Measurements from ENCODE around the gene TMED1. TPM values are rescaled to one million over a fixed set of nuclear protein-coding genes. Genes with fewer than 3 reads are reported as not detected.
A peak's percentile ranks its signal among the peaks of the same experiment; 100 is the strongest.

The TMED1 gene
- total RNA-seq, 1 donor from 2014 or later, result 27.0 TPM

GRCh38 chr19:10854350-10855089, 18.5 kb upstream of the TMED1 start:
- Histone ChIP-seq H3K4me1 (no peaks in the 10 kb centered on the region), H3K36me3 (no peaks in the 10 kb centered on the region), H3F3A (ENCODE audit: low read depth) (no peaks in the 10 kb centered on the region), H3K9me3 (ENCODE audit: low read depth) (no peaks in the 10 kb centered on the region), H3K27me3 (no peaks in the 10 kb centered on the region), H4K20me1 (ENCODE audit: low read depth) (no peaks in the 10 kb centered on the region), H3K79me2 (ENCODE audit: low read depth) (no peaks in the 10 kb centered on the region), H3K4me3 (no peak overlapping the region), H2AFZ (replicated peaks) (no peak overlapping the region), H3K27ac (no peak overlapping the region), H3K4me2 (no peak overlapping the region), H3K9ac (no peak overlapping the region)
- Mint-ChIP-seq H3K36me3 (no peaks in the 10 kb centered on the region), H3K27me3 (ENCODE audit: insufficient read depth, low read depth) (peaks cover 9% of the 10 kb centered on the region), H3K4me1 (no peaks in the 10 kb centered on the region), H3K27ac (no peak overlapping the region), H3K4me3 (no peak overlapping the region), H3K9me3 (no peaks in the 10 kb centered on the region)
- TF ChIP-seq EZH2 (IDR thresholded peaks at IDR 0.05), result no peak
- no peak for TF ChIP-seq CTCF (IDR thresholded peaks at IDR 0.05)
- TF ChIP-seq EZH2phosphoT487 (IDR thresholded peaks at IDR 0.05), result no peak
- DNase-seq (ENCODE audit: low spot score), result no peak

GRCh38 chr19:10852941-10853340, 16.9 kb upstream of the TMED1 start:
- H3F3A ChIP-seq (ENCODE audit: low read depth), result no peaks in the 10 kb centered on the region
- H3K36me3 Mint-ChIP-seq, result no peaks in the 10 kb centered on the region
- no peaks in the 10 kb centered on the region for H4K20me1 ChIP-seq (ENCODE audit: low read depth)
- H3K4me2 ChIP-seq, result no peak overlapping the region
- no peak overlapping the region for H3K9ac ChIP-seq
- no peak overlapping the region for H3K27ac Mint-ChIP-seq
- peaks cover 3% of the 10 kb centered on the region for H3K4me1 Mint-ChIP-seq
- TF ChIP-seq CTCF (IDR thresholded peaks at IDR 0.05) (no peak), EZH2phosphoT487 (IDR thresholded peaks at IDR 0.05) (no peak)
- H3K9me3 Mint-ChIP-seq, result no peaks in the 10 kb centered on the region
- peaks cover 9% of the 10 kb centered on the region for H3K27me3 Mint-ChIP-seq (ENCODE audit: insufficient read depth, low read depth)
- no peaks in the 10 kb centered on the region for H3K4me1 ChIP-seq
- no peak for DNase-seq (ENCODE audit: low spot score)
- H3K27me3 ChIP-seq, result no peaks in the 10 kb centered on the region
- no peaks in the 10 kb centered on the region for H3K36me3 ChIP-seq
- no peaks in the 10 kb centered on the region for H3K79me2 ChIP-seq (ENCODE audit: low read depth)
- H2AFZ ChIP-seq (replicated peaks), result no peak overlapping the region
- no peak overlapping the region for H3K4me3 ChIP-seq
- no peaks in the 10 kb centered on the region for H3K9me3 ChIP-seq (ENCODE audit: low read depth)
- H3K4me3 Mint-ChIP-seq, result no peak overlapping the region
- no peak overlapping the region for H3K27ac ChIP-seq

GRCh38 chr19:10852098-10852800, 16.2 kb upstream of the TMED1 start:
- TF ChIP-seq EZH2phosphoT487 (IDR thresholded peaks at IDR 0.05) (no peak), EZH2 (IDR thresholded peaks at IDR 0.05) (no peak), CTCF (IDR thresholded peaks at IDR 0.05) (no peak)
- Mint-ChIP-seq H3K36me3 (no peaks in the 10 kb centered on the region), H3K4me3 (no peak overlapping the region), H3K27me3 (ENCODE audit: insufficient read depth, low read depth) (peaks cover 7% of the 10 kb centered on the region), H3K9me3 (no peaks in the 10 kb centered on the region), H3K27ac (peak overlapping the region; percentile 5), H3K4me1 (peaks cover 3% of the 10 kb centered on the region)
- no peaks in the 10 kb centered on the region for H3K4me1 ChIP-seq
- H3K27ac ChIP-seq, result no peak overlapping the region
- no peaks in the 10 kb centered on the region for H3K9me3 ChIP-seq (ENCODE audit: low read depth)
- no peak overlapping the region for H2AFZ ChIP-seq (replicated peaks)
- no peak for DNase-seq (ENCODE audit: low spot score)
- H3K9ac ChIP-seq, result no peak overlapping the region
- H3K4me3 ChIP-seq, result no peak overlapping the region
- H3K79me2 ChIP-seq (ENCODE audit: low read depth), result no peaks in the 10 kb centered on the region
- H4K20me1 ChIP-seq (ENCODE audit: low read depth), result no peaks in the 10 kb centered on the region
- H3K36me3 ChIP-seq, result no peaks in the 10 kb centered on the region
- no peaks in the 10 kb centered on the region for H3K27me3 ChIP-seq
- no peak overlapping the region for H3K4me2 ChIP-seq
- H3F3A ChIP-seq (ENCODE audit: low read depth), result no peaks in the 10 kb centered on the region
